HG02588 (cell line): ENCODE data around the gene TTC16.

Source experiments
- ATAC-seq: cut with Tn5 transposase; IDR thresholded peaks from one replicate; pipeline ENCODE4 v1.9.1; 2021; ENCODE audit warnings: mild to moderate bottlenecking, moderate library complexity; ENCODE audit not compliant: unreplicated experiment

Gene TTC16

DNA sequence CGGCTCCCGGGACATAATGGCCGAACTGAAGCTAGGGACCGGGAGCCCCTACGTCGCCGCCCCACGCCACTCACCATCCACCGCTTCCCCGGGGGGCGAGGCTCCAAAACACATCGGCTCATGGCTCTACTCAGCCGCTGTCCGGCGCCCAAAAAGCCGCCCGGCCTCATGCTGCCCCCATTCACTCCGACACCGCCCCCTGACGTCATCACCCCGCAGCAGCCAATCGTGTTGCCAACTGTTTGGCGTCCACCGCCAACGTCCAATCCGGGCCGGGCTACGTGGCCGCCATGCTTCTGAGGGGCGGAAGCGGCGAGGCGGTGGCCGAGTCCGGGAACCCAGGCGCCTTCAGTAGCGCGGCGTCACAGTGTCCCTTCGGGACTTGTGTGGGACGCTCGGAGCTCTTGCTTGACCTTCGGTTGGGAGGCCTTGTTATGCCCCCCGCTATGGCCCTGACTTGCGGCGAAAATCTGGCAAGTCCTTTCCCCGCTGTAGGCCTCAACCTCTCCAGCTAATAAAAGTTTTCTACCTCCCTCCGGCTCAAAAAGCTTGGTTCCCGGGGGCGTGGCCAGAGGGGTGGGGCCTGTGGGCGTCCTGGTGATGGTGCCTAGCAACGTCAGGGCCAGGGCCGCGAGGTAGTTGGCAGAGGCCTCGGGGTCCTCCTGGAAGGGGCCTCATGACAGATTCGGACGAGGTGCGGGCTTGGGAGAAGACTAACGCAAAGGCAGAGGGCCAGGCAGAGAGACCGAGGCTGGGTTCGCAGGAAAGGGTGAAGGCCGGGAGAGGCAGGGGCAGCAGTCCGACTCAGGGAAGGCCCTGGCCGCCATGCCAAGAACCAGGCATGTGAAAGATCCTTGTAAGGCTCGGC lies at the start of gene TTC16, which contains the start of gene PTRH1:
TTC16 (plus strand) TSS at position 610 of the 868 bp plus-strand sequence; CDS start at position 677, 67 bp downstream.
PTRH1 (minus strand) TSS at position 194 of the 868 bp plus-strand sequence; CDS start at position 170, 24 bp downstream.
- ATAC-seq, result peak; percentile 90

- ATAC-seq, result no peak
These were observed 48.6 kb upstream of the TTC16 start for GRCh38 chr9:127667127-127667844.

- ATAC-seq, result no peak
These were observed 48.0 kb upstream of the TTC16 start for GRCh38 chr9:127667906-127668305.

GRCh38 chr9:127673234-127673633 lies 42.6 kb upstream of the TTC16 start:
- ATAC-seq, result no peak

DNA sequence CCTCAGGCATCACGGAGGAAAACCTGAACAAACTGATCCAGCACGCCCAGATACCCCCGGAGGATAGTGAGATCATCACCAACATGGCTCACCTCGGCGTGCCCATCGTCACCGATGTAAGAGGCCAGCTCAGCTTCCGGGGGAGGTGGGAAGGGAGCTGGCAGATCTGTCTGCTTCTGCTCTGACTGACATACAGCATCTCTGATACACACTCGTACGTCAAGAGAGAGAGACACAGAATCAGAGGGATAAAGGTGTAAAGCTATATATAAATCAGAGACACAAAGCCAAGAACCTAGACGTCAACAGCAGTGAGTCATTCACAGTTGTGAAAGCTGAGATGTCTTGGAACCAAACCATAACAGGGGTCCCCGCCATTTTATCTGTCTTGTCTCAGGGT lies 39.2 kb upstream of the TTC16 start:
- no peak for ATAC-seq

DNA sequence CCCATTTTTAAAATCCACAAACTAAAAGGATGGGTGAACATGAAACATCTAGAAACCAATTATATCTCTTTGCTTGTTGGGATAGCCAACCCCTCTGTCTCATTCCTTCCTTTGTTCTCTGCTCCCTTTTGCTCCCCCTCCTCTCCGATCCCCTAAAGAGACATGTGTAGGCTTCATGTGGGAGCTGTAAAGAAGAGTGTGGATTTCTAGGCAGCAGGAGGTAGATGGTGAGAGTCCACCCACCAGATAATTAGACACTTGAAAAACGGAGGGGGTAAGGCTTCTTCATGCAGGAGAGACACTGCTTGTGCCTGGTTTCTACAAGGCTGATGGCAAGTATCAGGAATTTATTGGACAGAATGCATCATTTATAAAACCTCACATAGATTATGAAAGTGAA lies 36.4 kb upstream of the TTC16 start:
- no peak for ATAC-seq

- no peak for ATAC-seq
These were observed 35.7 kb upstream of the TTC16 start for GRCh38 chr9:127680226-127680625.

DNA sequence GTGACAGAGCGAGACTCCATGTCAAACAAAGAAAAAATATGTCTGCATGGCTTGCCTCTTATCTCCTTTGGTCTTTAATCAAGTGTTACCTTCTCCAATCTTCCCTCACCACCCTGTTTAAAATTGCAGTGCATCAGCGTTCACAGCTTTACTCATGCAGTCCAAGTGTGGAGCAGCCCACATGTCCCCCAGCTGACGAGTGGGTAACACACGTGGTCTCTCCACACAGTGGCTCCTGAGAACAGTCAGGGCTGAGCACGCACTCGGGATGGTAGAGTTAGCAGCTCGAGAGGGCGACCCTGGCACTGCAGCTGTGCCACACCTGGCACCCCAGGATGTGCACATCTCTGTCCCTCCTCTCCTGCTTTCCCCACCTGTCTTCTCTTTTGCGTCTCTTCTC lies 35.0 kb upstream of the TTC16 start:
- no peak for ATAC-seq

GRCh38 chr9:127682351-127683136 lies 33.3 kb upstream of the TTC16 start:
- no peak for ATAC-seq

DNA sequence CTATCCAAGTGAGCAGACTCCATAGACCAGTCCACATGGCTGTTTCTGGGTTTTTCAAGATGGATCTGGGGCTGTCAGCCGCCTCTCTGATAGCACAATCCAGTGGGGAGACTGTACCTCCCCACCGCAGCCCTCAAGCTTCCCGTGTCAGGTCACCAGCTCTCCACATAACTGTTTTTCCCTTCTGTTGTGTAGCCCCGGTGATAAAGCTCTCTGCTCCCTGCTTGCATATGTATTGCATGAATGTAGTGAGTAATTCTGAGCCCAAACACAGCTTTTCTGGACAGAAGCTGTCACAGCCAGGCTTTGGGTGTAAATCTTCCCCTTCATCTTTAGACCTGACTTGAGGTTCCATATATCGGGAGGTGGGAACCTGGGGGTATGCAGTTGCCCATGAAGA lies 32.2 kb upstream of the TTC16 start:
- no peak for ATAC-seq

DNA sequence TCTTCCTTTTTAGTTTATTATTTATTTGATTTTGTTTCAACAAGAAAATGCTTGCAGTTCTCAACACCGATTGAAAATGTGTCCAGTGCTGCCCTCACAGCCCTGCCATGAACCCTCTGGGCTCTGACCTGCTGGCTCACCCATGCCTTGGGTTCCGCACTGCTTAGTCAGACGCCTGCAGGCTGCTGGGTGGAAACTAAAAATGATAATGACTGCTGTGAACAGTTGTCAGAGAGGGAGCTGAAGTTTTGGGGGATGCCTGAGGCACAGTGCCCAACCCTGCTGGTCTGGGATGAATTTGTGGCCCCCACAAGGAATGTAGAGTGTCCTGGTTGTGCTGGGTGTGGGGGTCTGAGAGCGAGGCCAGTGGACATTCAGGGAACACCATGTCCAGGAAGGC lies 31.3 kb upstream of the TTC16 start:
- no peak for ATAC-seq

GRCh38 chr9:127686461-127687393 lies 29.2 kb upstream of the TTC16 start:
- ATAC-seq, result no peak

GRCh38 chr9:127689329-127690000 lies 26.4 kb upstream of the TTC16 start:
- ATAC-seq, result no peak

DNA sequence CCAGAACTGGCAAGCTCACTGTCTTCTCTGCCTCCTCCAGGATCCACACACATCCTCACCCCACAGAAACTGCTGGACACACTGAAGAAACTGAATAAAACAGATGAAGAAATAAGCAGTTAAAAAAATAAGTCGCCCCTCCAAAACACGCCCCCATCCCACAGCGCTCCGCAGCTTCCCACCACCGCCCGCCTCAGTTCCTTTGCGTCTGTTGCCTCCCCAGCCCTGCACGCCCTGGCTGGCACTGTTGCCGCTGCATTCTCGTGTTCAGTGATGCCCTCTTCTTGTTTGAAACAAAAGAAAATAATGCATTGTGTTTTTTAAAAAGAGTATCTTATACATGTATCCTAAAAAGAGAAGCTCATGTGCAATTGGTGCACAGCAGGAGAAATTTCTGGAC lies 25.1 kb upstream of the TTC16 start:
- ATAC-seq, result no peak

DNA sequence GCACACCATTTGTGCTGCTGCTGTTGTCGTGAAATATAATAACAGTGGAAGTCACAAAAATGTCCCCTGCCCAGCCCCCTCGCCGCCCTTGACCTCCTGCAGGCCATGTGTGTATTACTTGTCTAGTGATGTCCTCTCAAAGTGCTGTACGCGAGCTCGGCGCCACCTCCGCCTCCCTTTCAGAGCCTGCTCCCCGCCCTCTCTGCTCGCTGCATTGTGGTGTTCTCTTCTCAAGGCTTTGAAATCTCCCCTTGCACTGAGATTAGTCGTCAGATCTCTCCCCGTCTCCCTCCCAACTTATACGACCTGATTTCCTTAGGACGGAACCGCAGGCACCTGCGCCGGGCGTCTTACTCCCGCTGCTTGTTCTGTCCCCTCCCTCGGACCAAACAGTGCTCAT lies 23.8 kb upstream of the TTC16 start:
- ATAC-seq, result no peak

- ATAC-seq, result no peak
These were observed 22.7 kb upstream of the TTC16 start for GRCh38 chr9:127693143-127693542.

DNA sequence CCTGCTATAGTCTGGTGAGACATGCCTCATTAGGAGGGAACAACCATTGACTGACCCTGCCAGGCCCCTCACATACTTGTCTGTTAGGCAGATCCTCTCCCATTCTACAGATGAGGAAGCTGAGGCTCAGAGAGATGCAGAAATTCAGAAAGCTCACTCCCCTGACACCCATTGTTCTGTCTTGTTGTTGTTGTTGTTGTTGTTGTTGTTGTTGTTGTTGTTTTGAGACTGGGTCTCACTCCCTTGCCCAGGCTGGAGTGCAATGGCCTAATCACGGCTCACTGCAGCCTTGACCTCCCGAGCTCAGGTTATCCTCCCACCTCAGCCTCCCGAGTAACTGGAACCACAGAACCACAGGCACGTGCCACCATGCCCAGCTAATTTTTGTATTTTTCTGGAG lies 22.2 kb upstream of the TTC16 start:
- ATAC-seq, result no peak

DNA sequence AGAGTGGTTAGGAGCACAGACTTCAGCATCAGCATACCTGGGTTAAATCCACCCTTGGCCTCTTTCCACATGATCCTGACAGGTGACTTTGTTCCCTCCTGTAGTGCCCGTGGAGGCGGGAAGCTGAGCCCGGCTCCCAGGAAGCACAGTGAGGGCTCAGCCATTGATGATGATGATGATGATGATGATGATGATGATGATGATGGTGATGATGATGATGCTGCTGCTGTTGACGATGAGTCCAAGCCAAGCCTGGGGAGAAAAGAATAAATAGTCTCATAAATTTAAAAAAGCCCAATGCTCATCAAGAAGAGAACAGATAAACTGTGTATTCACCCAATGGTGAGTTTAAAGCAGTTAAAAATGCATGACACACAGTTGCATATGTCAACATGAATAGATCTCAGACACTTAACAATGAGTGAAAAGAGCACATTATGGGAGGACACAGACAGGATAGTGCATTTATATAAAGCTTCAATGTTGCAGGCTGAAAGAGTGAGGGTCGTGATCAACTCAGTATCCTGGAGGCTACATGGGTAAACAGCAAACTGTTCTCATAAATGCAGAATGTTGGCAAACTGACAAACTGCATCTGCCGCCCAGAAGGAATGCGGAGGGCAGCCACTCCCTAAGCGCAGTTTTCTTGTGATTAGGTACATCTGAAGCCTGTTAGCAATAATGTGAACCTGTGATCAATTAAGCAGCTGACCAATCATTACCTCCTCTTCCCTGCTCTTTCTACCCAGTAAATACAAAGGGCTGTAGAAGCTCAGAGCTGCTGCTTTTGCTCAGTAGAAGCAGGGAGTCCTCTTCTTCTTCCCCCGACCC lies 20.8 kb upstream of the TTC16 start:
- ATAC-seq, result no peak

- ATAC-seq, result no peak
These were observed 18.3 kb upstream of the TTC16 start for GRCh38 chr9:127697575-127697974.
